ENCODE measurements around the gene GFRA1. TPM values are rescaled to one million over a fixed set of nuclear protein-coding genes. Genes with fewer than 3 reads are reported as not detected.

GFRA1 gene
- total RNA-seq, 1 experiment from 2014 or later, result 0.72 TPM

- DNase-seq (ENCODE audit: low read depth), result no peak
These were observed 242.4 kb downstream of the GFRA1 start for GRCh38 chr10:116030576-116030975.

- DNase-seq (ENCODE audit: low read depth), result no peak
These were observed 243.2 kb downstream of the GFRA1 start for GRCh38 chr10:116029826-116030225.

- no peak for DNase-seq (ENCODE audit: low read depth)
These were observed 245.7 kb downstream of the GFRA1 start for GRCh38 chr10:116027355-116027754.

- DNase-seq (ENCODE audit: low read depth), result no peak
These were observed 246.3 kb downstream of the GFRA1 start for GRCh38 chr10:116026725-116027124.

GRCh38 chr10:116026315-116026714 lies 246.7 kb downstream of the GFRA1 start:
- DNase-seq (ENCODE audit: low read depth), result no peak

- DNase-seq (ENCODE audit: low read depth), result no peak
These were observed 248.6 kb downstream of the GFRA1 start for GRCh38 chr10:116024271-116024878.

- no peak for DNase-seq (ENCODE audit: low read depth)
These were observed 255.6 kb downstream of the GFRA1 start for GRCh38 chr10:116017405-116017804.

- no peak for DNase-seq (ENCODE audit: low read depth)
These were observed 257.2 kb downstream of the GFRA1 start for GRCh38 chr10:116015583-116016333.

- no peak for DNase-seq (ENCODE audit: low read depth)
These were observed 258.0 kb downstream of the GFRA1 start for GRCh38 chr10:116014871-116015582.

- no peak for DNase-seq (ENCODE audit: low read depth)
These were observed 258.7 kb downstream of the GFRA1 start for GRCh38 chr10:116014326-116014725.

- DNase-seq (ENCODE audit: low read depth), result no peak
These were observed 261.1 kb downstream of the GFRA1 start for GRCh38 chr10:116011929-116012328.

GRCh38 chr10:116007256-116007891 lies 265.6 kb downstream of the GFRA1 start:
- no peak for DNase-seq (ENCODE audit: low read depth)

Other genes with a start within 250 kb of the GFRA1 start
- gene CCDC172, start 51.2 kb upstream of the GFRA1 start, total RNA-seq (2014; rRNA removed; shearing (Covaris generic)), result not detected in 2 replicates
- gene PNLIPRP3, start 154.6 kb upstream of the GFRA1 start, total RNA-seq (2014; rRNA removed; shearing (Covaris generic)), result not detected in 2 replicates